Glomerular visceral epithelial cell (primary cell): ENCODE results near the gene IQSEC3.

Source experiments
- DNase-seq: peaks from one replicate; pipeline ENCODE4 v3.0.0-alpha.2; 2016; ENCODE audit errors: extremely low spot score

IQSEC3 gene

GRCh38 chr12:197347-197746 lies 130.8 kb downstream of the IQSEC3 start:
- DNase-seq: no peak

- no peak for DNase-seq
Measured at GRCh38 chr12:197911-198695, 131.5 kb downstream of the IQSEC3 start.

GRCh38 chr12:198705-199104 lies 132.1 kb downstream of the IQSEC3 start:
- DNase-seq: no peak

- no peak for DNase-seq
Measured at GRCh38 chr12:201361-201760, 134.8 kb downstream of the IQSEC3 start.

GRCh38 chr12:202081-202731 lies 135.6 kb downstream of the IQSEC3 start:
- DNase-seq: no peak

- no peak for DNase-seq
Measured at GRCh38 chr12:203074-203461, 136.5 kb downstream of the IQSEC3 start.

- DNase-seq: no peak
Measured at GRCh38 chr12:203462-204260, 137.1 kb downstream of the IQSEC3 start.

GRCh38 chr12:204261-204678 lies 137.7 kb downstream of the IQSEC3 start:
- no peak for DNase-seq

GRCh38 chr12:205026-205425 lies 138.5 kb downstream of the IQSEC3 start:
- DNase-seq: no peak

- no peak for DNase-seq
Measured at GRCh38 chr12:206746-207440, 140.3 kb downstream of the IQSEC3 start.

- no peak for DNase-seq
Measured at GRCh38 chr12:207804-208203, 141.2 kb downstream of the IQSEC3 start.

- no peak for DNase-seq
Measured at GRCh38 chr12:208813-209212, 142.2 kb downstream of the IQSEC3 start.

GRCh38 chr12:209246-209645 lies 142.7 kb downstream of the IQSEC3 start:
- no peak for DNase-seq

- no peak for DNase-seq
Measured at GRCh38 chr12:209851-210250, 143.3 kb downstream of the IQSEC3 start.

- DNase-seq: no peak
Measured at GRCh38 chr12:210277-211141, 143.9 kb downstream of the IQSEC3 start.

- DNase-seq: no peak
Measured at GRCh38 chr12:211142-211465, 144.5 kb downstream of the IQSEC3 start.

- DNase-seq: no peak
Measured at GRCh38 chr12:211639-212414, 145.3 kb downstream of the IQSEC3 start.

- DNase-seq: no peak
Measured at GRCh38 chr12:212415-212714, 145.8 kb downstream of the IQSEC3 start.

GRCh38 chr12:212715-213526 lies 146.4 kb downstream of the IQSEC3 start:
- DNase-seq: no peak

- DNase-seq: no peak
Measured at GRCh38 chr12:213527-213932, 147.0 kb downstream of the IQSEC3 start.
